A549 (cell line): Measurements from ENCODE around the gene BCAS1.

Experiments used
- CTCF ChIP-seq: fragments of >200 bp; sonication (Bioruptor Twin); formaldehyde crosslinking; IDR thresholded peaks from 3 replicates; pipeline ENCODE4 v1.5.1; 2016
- HMGXB4 ChIP-seq: fragments of 250-450 bp; sonication (Bioruptor Pico); IDR thresholded peaks from 2 replicates; pipeline ENCODE4 v1.5.0; 2021; ENCODE audit warnings: mild to moderate bottlenecking, moderate library complexity, borderline replicate concordance
- RAD21 ChIP-seq, 2 experiments: fragments of >200 bp in 1 of 2; sonication (Bioruptor Twin) in 1 of 2; formaldehyde crosslinking in 1 of 2; IDR thresholded peaks in 1 of 2; conservative IDR thresholded peaks in 1 of 2; 2 replicates in 1 of 2; 3 replicates in 1 of 2; pipeline ENCODE4 v1.6.1; 2012 to 2018; ENCODE audit warnings: inconsistent platforms in 1 of 2
- RCOR1 ChIP-seq: fragments of 150-350 bp; IDR thresholded peaks from 2 replicates; pipeline ENCODE4 v1.6.1; 2014; ENCODE audit warnings: antibody characterized with exemption, low read length, low read depth
- SMC3 ChIP-seq: fragments of >200 bp; sonication (Bioruptor Twin); formaldehyde crosslinking; IDR thresholded peaks from 3 replicates; pipeline ENCODE4 v1.6.1; 2018; ENCODE audit warnings: inconsistent platforms

GRCh38 chr20:54021446-54022235 is 48.8 kb downstream of the BCAS1 start:
- TF ChIP-seq CTCF (no peak), SMC3 (no peak), RCOR1 (no peak), RAD21 (conservative IDR thresholded peaks at IDR 0.05 in 1 of 2, IDR thresholded peaks at IDR 0.05 in 1 of 2) (no peak), HMGXB4 (CRISPR knock-in tag) (no peak)
